ENCODE data around the gene TMEM266.
A peak's percentile ranks its signal among the peaks of the same experiment; 100 is the strongest.

Gene TMEM266

DNA sequence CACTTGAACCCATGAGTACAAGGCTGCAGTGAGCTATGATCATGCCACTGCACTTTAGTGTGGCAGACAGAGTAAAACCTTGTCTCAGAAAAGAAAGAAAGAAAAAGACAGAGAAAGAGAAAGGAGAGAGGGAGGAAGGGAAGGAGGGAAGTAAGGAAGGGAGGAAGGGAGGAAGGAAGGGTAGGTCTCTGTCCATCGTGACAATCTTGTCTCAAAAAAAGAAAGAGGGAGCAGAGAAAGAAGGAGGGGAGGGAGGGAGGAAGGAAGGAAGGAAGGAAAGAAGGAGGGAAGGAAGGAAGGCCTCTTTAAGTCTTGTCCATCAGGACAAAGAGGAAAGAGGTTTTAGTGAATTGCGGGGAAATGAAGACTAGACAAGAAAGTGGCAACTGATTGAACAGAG lies 129.3 kb downstream of the TMEM266 start:
- DNase-seq: no peak

DNA sequence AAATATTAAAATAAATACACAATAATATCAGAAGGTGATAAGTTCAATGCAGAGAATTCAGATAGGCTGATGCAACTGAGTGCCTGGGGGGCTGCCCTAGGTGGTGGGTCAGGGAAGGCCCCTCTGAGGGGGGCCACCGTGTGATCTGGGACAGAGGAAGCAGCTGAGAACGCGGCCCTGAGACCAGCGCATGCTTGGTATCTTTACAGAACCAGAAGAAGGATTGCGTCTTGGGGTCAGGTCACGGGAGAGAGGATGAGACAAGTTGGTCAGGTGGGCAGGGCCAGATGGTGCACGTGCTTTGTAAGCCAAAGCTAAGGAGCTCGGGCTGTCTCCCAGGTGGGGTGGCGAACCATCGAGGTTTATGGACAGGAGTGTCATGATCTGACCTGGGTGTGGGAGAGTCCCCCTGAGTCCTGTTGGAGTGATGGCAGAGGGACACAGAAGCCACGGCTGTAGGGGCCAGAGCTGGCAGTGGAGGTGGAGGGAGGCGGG lies 130.3 kb downstream of the TMEM266 start:
- no peak for DNase-seq

DNA sequence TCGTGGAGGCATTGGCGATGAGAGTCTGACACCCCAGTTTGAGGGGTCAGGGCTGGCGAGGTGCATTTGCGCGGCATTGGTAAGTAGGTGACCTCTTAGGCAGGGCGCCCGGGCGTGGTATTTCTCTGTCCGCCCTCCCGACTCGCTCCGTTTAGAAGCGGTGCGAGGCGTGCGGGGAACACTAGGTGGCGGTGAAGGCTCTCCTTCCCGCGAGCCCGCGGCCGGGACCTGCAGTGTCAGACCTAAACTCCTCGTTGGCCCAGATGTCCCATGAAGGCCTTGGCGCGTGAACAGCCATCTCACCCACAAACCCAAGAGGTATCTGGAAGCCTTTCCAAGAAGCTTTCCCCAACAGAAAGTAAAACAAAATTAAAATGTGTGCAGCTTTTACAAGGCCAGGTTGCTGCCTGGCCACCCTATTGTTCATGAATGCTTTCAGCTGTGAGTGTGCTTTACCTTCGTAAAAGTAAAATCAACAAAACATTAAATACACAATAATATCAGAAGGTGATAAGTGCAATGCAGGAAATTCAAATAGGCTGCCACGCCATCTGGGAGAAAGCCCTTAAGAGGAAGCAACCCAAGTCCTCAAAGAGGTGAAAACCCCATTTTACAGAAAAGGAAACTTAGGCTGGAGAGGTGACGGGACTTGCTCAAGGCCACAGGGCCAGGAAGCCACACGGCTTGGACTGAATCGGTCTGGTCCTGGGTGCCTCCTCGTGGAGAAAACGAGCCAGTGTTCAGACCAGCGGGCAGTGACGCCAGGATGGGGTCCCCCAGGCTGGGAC lies 131.2 kb downstream of the TMEM266 start:
- DNase-seq: peak; percentile 85

DNA sequence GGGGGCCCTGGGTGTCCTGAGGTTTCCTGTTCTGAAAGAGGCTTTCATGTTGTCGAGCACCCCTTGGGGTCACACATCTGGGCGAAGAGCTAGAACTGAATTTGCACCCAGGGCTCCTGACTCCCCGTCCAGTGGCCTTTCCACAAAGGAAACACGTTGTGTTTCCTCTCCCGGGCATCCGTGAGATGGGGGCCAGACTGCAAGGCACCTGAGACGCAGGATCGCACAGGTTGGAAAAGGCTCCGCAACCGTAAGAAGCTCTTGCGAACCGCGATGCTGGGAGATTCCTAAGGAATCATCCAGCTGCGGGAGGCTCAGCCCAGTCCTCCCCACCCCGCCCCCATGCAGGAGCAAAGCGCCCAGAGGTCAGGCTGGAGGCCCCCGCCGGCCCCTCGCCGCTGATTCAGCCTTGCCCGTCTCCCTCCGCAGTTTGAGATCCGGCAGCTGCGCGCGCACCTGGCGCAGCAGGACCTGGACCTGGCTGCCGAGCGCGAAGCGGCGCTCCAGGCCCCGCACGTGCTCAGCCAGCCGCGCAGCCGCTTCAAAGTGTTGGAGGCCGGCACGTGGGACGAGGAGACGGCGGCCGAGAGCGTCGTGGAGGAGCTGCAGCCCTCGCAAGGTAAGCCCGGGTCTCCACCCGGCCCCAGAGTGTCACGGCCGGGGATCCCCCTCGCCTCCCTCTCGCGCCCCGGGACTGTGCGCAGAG lies 131.9 kb downstream of the TMEM266 start:
- DNase-seq: peak; percentile 35

DNA sequence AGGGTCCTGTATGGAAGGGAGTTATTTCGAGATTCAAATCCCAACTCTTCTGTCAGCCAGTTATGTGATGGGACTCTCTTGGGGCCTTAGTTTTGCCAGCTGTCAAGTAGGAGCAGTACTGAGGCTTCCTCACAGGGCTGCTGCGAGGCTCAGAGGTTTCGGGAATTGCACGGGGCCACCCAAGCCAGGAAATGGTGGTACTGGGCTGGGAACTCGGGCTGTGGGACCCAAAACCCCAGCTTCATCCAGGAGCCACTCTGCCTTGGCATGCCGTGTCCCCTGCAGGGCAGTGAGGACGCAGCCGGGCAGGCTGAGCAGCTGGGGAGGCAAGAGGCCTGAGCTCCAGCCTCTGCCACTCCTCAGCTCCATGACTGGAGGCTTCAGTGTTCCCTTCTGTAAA lies 132.9 kb downstream of the TMEM266 start:
- no peak for DNase-seq

DNA sequence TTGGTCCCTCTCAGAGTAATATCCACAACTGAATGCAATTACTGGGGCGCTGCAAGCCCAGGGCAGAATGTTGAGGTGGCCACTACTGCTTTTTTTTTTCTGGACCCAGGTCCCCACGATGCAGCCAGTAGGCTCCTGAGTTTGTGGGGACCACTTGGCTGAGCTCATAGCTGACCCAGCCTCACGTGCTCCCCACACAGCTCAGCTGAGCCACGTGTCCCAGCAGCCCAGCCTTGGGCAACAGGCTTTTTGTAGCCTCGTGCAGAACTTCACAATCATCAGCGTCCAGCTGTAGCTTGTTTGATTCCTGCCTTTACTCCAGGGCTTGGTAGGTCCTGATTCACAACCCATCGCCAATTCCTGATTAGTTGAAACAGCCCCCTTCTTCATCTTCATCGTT lies 134.1 kb downstream of the TMEM266 start:
- DNase-seq: no peak

DNA sequence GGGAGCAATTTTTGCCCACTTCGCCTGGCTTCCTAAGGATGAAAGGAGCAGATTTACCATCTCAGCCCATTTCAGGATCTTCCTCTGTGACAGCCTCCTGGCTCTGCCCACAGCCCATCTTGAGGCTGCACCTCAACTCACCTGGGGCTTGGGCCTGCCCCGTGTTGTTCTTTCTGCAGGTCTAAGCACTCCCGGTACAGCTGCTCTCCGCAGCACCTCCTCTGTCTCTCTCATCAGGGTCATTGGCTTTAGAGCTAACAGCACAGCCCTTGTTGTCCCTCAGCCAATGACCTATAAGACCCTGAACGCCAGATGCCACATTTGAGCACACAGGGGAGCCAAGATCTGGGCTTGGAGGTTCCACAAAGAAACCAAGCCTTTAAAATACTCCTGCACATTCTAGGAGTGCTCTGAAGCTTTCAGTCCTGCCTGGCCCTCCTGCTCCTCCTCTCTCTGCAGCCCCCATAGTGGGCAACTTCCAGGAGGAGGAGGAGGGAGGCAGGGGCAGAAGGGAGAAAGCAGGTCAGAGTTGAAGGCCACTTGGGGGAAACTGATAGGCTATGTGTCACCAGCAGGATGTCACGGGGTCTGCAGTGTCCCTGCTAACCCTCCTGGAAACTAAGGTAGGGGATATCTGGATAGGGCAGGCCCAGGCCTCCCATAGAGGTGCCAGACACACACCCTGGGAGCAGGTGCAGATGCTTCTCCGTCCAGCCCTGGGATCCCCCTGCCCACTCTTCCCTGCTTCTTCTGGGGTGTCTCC lies 135.9 kb downstream of the TMEM266 start:
- DNase-seq: no peak

DNA sequence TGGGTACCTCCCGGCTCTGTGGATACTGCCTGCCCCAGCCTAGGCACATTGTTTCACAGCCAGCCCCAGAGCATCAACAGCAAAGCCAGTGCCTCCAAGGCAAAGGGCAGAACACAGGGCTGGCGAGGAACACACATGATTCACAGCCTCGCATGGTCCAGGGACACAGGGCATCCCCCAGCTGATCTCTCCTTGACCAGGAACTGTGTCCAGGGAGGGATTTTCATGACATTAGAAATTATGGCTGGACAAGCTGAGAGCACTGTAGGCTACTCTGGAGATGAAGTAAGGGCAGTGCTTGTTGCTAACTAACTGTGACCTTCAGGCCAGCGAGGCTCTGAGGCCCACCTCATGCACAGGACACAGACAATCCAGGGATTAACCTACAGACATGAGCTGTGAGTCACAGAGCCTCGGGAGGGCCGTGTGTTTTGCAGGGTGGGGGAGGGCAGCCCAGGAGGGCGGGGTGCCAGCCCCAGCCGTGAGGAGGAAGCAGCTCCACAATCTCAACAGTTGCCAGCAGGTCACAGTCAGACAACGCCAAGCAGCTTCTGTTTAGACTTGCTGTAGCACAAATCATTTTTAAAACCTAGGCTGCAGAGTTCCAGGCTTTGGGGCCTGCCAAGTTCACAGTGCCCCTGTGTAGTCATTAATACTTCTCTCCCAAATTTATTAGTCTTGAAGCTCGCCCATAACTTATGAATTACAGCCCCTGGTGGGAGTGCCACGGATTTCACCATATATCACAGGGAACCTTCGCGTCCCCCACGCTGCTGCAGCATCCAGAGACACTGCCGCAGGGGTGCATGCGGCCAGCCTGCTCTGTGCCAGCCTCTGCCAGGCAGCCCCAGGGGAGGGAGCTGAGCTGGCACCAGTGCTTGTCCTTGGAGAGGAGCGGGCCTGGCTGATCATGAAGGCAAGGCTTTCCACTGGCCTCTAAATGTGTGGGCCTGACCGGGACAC lies 136.8 kb downstream of the TMEM266 start:
- DNase-seq: no peak

DNA sequence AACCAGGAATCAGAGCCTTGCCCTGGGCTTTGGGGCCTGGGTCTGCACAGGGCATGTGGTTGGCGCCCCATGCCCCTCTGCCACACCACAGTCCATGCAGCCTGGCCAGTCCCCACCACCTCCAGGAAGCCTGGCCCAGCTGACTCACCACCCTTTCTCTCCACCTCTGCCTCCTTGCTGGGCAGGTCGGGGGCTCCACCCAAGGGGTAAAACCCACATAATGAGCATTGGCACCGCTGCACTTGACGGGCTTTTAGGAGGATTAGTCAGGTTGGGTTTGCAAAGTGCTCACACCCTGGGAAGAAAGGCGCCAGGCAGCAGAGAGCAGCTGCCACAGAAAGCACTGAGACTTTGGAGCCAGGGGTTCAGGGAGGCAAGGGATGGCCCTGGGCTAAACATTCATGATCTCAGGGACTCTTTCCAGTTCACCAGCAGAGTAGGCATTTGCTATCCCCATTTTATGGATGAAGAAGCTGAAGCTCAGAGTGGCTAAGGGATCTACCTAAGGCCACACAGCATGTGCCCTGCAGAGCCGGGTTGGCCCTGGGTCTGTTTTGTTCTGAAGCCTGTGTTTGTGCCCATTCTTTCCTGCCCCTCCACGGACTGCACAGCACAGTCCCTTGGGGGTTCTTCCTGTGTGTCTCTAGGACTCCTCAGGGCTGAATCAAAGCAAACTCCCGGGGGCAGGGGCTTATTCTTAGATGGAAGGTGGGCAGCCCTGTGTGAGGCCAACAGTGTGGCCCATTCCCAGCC lies 138.1 kb downstream of the TMEM266 start:
- DNase-seq: peak; percentile 4

DNA sequence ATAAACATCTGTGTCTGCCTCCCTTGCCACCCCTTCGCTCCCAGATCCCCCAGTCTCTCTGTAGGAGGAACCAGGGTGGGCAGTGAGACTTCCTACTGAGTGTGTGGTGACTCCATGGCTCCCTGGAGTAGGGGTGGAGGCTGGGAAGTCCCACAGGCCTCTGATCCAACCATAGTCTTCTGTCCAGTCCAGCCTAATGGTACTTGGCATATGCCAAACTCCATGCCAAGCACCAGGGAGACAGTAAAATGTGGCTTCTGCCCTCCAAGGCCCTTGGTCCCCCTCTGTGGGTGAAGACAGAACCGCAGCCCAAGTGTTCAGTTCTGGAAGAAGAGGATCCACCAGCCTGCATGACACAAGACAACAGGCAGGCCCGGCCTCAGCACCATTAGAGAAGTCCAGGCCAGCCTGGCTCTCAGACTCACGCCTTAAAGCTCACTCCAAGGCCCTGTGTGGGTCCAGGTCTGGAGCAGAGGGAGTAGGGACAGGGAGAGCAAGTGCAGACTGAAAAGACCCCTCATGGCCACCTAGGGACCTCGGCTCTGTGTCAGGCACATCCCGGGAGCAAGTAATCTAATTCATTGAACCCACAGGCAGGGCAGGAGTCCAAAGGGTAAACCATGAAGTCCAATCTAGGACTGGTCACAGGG lies 138.8 kb downstream of the TMEM266 start:
- DNase-seq: no peak

DNA sequence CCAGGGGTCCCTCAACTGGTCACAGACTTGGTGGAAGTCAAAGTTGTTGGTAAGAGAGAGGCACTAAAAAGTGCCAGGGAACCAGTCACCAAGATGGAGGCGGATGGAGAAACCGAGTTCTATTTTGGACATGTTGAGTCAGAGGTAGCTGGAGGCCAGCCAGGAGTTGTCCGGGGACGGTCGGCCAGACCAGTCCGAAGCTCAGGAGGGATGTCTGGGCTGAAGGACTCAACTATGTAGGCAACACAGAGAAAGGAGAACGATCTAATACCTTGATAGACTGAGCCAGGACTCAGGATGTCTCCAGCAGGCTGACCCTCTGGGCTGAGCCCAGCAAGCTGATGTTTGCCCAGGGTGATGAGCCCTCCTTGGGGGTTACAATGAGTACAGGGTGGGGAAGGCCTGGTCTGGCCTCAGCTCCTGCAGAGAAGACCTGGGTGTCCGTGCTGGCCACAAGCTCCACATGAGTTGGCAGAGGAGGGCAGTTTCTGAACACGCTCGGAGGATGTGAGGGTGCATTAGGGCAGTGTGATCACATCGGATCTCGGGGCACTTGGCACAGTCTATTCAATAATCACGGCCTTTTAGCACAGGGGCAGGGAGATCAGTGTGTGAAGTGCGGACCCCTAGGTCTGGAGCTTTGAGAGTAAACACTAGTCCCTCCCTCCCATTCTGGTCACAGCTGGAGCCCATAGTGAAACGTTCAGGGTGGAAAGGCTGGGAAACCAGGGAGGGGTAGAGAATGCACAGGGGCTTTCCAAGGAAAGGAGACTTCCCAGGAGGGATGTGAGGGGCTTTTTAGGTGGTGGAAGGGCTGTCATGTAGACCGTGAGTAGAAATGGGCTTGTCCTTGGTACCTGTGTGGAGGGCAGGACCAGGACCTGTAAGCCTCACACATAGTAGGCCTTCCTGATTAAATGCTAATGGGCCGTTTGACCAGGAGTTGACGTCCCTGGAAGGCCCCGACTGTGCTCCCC lies 139.6 kb downstream of the TMEM266 start:
- peak; percentile 1 for DNase-seq

DNA sequence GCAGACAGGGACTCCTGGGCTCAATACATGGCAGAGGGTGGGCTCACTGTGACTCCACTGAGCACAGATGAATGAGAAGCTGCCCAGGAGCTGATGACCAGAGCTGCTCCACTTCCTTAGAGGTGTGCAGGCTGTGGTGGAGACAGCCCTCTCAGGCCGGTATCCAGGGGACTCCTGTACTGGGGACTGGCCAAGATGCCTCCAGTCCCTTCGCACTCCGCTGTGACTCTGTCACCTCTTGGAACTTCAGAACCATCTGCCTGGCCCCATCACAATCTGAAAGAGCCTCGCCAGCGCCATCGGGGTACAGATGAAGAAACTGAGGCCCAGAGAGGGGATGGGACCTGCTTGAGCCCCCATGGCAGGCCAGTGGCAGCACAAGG lies 140.3 kb downstream of the TMEM266 start:
- DNase-seq: peak; percentile 0

DNA sequence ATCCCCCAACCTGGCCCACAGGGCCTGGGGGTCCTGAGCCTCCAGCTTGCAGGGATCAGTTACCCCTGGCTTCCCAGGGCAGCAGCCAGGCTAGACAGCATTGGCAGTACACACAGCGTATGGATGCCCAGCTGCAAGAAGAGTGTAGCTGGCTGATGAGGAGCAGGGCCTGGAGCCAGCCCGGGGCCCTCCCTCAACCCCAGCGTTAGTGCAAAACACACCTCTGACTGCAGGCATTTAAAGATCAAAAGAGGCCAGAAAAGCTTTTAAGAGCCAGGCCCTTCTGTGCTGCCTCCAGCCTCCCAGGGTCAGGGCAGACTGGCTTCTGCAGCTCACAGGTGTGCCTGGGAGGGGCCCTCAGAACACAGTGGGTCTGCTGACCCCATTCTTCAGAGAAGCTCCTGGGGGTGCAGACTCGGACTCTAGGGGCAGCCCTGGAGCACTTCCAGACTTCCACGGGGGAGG lies 140.9 kb downstream of the TMEM266 start:
- DNase-seq: peak; percentile 1

DNA sequence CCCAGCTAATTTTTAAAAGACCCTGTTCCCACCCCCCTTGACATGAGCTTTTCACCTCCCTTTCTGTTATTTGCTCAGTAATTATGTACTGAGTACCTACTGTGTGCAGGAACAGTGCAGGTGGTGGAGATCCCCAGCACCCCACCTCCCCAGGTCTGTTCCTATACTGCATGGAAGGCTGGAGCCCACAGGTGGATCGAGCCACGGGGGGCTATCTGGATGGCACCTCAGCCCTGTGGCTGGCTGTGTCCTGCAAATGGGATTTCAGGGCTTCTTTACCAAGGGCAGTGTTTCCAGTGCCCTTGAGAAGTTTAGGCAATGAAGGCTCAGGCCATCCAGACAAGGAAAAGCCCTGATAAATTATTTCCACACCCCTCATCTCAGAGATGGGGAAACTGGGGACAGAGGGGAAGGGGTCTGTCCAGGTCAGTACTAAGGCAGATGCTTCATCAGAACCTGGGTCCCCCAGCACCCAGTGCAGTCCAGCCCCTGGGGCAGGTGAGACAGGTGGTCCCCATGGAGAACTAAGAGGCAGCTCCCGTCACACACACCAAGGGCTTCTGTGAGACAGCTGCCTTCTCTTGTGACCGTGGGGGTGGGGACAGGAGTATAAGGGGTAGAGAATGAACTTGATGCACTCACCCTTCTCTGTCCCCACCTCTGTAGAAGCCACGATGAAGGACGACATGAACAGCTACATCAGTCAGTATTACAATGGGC lies 141.9 kb downstream of the TMEM266 start:
- DNase-seq: peak; percentile 1

DNA sequence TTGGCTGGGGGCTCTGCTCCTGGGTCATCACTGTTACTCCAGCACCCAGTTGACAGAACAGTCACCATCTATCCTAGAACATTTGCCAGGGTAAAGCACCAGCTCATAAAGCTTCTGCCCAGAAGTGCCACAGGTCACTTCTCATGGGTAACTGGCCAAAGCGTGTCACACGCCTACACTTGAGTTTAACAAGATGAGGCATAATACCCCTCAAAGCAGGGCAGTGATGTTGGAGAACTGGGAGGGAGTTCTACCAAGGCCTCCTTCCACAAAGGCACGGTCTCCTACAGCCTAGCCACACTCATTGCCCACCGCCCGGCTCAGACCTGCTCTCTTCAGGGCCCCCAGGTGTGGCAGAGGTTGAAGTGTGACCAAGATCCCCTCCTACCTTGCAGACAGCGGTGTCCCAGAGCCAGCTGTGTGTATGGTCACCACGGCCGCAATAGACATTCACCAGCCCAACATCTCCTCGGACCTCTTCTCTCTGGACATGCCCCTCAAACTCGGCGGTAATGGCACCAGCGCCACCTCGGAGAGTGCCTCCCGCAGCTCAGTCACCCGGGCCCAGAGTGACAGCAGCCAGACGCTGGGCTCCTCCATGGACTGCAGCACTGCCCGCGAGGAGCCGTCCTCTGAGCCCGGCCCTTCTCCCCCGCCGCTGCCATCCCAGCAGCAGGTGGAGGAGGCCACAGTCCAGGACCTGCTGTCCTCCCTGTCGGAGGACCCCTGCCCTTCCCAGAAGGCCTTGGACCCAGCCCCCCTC lies 143.7 kb downstream of the TMEM266 start:
- peak; percentile 1 for DNase-seq

DNA sequence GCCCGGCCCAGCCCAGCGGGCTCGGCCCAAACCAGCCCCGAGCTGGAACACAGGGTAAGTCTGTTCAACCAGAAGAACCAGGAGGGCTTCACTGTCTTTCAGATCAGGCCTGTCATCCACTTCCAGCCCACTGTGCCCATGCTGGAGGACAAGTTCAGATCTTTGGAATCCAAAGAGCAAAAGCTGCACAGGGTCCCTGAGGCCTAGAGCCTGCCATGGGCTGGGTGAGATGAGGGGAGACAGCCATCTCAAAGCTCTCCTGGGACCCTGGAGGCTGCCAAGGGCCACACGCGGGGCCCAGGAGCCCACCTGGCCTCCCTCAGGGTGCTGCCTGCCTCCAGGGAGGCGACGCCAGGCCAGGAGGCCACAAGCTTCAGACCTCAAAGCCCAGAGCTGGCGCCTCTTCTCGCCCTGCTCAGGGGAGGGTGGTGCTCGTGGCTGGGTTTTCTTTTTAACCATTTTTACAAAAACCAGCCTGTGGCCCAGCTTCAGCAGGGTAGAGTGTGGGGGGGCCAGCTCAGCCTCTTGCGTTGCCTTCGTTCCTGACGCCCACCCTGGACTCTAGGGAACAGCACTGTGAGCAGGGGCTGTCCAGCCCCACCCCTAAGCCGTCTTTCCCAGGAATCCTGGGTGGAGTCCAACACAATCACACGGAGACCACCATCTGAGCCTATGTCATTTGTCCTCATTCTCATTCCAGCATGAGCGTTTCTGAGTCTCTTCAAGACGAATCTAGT lies 144.5 kb downstream of the TMEM266 start:
- no peak for DNase-seq

DNA sequence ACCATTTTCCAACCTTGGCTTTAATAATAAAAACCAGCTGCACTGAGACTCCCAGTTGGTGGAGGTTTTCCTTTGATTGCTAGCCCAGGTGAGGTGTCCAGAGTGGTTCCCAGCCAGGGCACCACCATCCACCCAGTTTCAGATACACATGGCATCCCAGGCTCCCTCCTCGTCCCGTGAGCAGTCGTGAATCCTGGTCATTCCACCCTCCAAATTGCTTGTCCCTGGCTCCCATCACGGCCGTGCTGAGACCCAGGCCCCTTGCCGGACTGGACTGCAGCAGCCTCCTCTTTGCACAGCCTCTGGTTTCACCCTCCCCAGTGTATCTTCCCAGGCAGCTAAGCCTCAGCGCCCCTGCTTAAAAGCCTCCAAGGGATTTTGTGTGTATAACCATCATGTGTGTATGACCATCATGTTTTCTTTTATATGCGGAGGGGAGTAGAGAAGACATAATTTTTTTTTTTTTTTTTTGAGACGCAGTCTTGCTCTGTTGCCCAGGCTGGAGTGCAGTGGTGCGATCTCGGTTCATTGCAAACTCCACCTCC lies 145.2 kb downstream of the TMEM266 start:
- no peak for DNase-seq

Measured in activated CD4-positive, alpha-beta T cell treated with anti-CD3 and anti-CD28 coated beads for 48 hours (primary cell).